Right lobe of liver (tissue), 6 donors: ENCODE measurements around the gene COL21A1. TPM values are rescaled to one million over a fixed set of nuclear protein-coding genes. Genes with fewer than 3 reads are reported as not detected.
A peak's percentile ranks its signal among the peaks of the same experiment; 100 is the strongest.

Experiments
- ATAC-seq, 4 donors: fragments of 200-7000 bp; cut with Tn5 transposase; one replicate each; pipeline ENCODE4 v1.9.1; 2020; ENCODE audit warnings: mild to moderate bottlenecking in 4 of 4, moderate library complexity in 4 of 4
- DNase-seq, 3 donors: peaks; one replicate each; pipeline ENCODE4 v3.0.0-alpha.2; 2020
- H3K27ac ChIP-seq, 3 donors: fragments of 200-600 bp; one replicate each; pipeline ENCODE4 v1.8.0; 2022
- H3K27me3 ChIP-seq, 2 donors: fragments of 200-600 bp; one replicate each; pipeline ENCODE4 v1.8.0; 2022
- H3K36me3 ChIP-seq, 4 donors: fragments of 200-600 bp; sonication (generic) in 1 of 4; one replicate each; pipeline versions ENCODE4 v1.5.1 to v1.8.0; 2017 to 2022; ENCODE audit warnings: control low read depth in 1 of 4
- H3K4me1 ChIP-seq, 4 donors: fragments of 200-600 bp; sonication (generic) in 1 of 4; one replicate each; pipeline versions ENCODE4 v1.5.1 to v1.8.0; 2017 to 2022; ENCODE audit warnings: control low read depth in 1 of 4
- H3K4me3 ChIP-seq, 3 donors: fragments of 200-600 bp; one replicate each; pipeline ENCODE4 v1.8.0; 2022
- H3K9me3 ChIP-seq, 4 donors: fragments of 200-600 bp; sonication (generic) in 1 of 4; one replicate each; pipeline versions ENCODE4 v1.5.1 to v1.8.0; 2017 to 2022; ENCODE audit warnings: control low read depth in 1 of 4
- CTCF ChIP-seq, 4 donors: fragments of 200-600 bp in 3 of 4; fragments of 450-650 bp in 1 of 4; IDR thresholded peaks; one replicate each; pipeline versions ENCODE4 v1.5.1 to v1.8.0; 2016 to 2022; ENCODE audit warnings: antibody characterized with exemption in 4 of 4, mild to moderate bottlenecking in 2 of 4
- POLR2A ChIP-seq: fragments of 450-650 bp; IDR thresholded peaks from one replicate; pipeline ENCODE4 v1.6.1; 2017; ENCODE audit warnings: antibody characterized with exemption, mild to moderate bottlenecking
- WGBS: methylation state at CpG from one replicate; pipeline ENCODE4 v1.1.6; 2018; ENCODE audit warnings: low coverage, low lambda C conversion rate; ENCODE audit not compliant: insufficient coverage; ENCODE audit errors: missing lambda C conversion rate; 5-methylcytosine and 5-hydroxymethylcytosine counted together
- intact Hi-C, 2 donors: fragments of 100-400 bp; cut with DNase I; formaldehyde crosslinking; loops; one replicate each; pipeline versions ENCODE4 v1.11.2 to v1.14.1; 2022
- total RNA-seq, 6 experiments: library from RNA; depleted of rRNA in 2 of 6; stranded (reverse); fragments of >200 nt in 2 of 6; fragmentation: NEBNext Ultra II Directional in 3 of 6; extraction: Animal tissue kit (Norgen Biotek cat#: 25700) in 3 of 6; gene quantifications; one replicate each; pipeline versions ENCODE4 v1.1.0 to v1.2.4, GENCODE V29; 2016 to 2023
- donor health status: DM: no; HTN: yes; CAD: no.
- donor health status: DM: no; HTN: no; CAD: no.
- donor health status: DM: no; HTN: no; CAD: no.
- donor health status: DM: no; HTN: yes; CAD: no.
- donor health status: DM: no; HTN: yes; CAD: no.

COL21A1 gene
- total RNA-seq, 6 experiments from 2014 or later: 0.11 to 0.73 (median 0.50) TPM

GRCh38 chr6:56247654-56248122 is 308 bp upstream of the COL21A1 start:
- Histone ChIP-seq H3K9me3 (no peaks in the 10 kb centered on the region), H3K4me1 (no peaks in the 10 kb centered on the region), H3K36me3 (no peaks in the 10 kb centered on the region), H3K27ac (no peak overlapping the region), H3K27me3 (no peaks in the 10 kb centered on the region), H3K4me3 (peak overlapping the region in 2 of 3 donors; percentile 15 to 17)
- WGBS: 18% methylated on average over 9 of the region's 12 CpGs
- no peak for DNase-seq
- TF ChIP-seq CTCF (IDR thresholded peaks at IDR 0.05) (no peak), POLR2A (no peak)
- intact Hi-C loops: no loop called here
- no peak for ATAC-seq

- intact Hi-C loops: no loop called here
- WGBS: 16% methylated on average over 5 of the region's 5 CpGs
- ATAC-seq: peak; percentile 38 to 60 (median 44)
Observed at GRCh38 chr6:56246541-56246880, 869 bp downstream of the COL21A1 start.

GRCh38 chr6:56245903-56246351 is 1.5 kb downstream of the COL21A1 start:
- Histone ChIP-seq H3K36me3 (no peaks in the 10 kb centered on the region), H3K4me3 (no peak overlapping the region), H3K4me1 (no peaks in the 10 kb centered on the region), H3K27me3 (no peaks in the 10 kb centered on the region), H3K9me3 (no peaks in the 10 kb centered on the region), H3K27ac (no peak overlapping the region)
- ATAC-seq (no peak), DNase-seq (no peak)
- intact Hi-C loops: no loop called here
- TF ChIP-seq POLR2A (no peak), CTCF (IDR thresholded peaks at IDR 0.05) (no peak)
- WGBS: 27% methylated on average over 2 of the region's 2 CpGs

More at GRCh38 chr6:56246541-56246880, 869 bp downstream of the COL21A1 start:
- no peak overlapping the region for H3K27ac ChIP-seq
- H3K9me3 ChIP-seq: no peaks in the 10 kb centered on the region
- no peaks in the 10 kb centered on the region for H3K36me3 ChIP-seq
- DNase-seq: no peak
- no peak for TF ChIP-seq CTCF (IDR thresholded peaks at IDR 0.05)
- TF ChIP-seq POLR2A: no peak
- no peaks in the 10 kb centered on the region for H3K4me1 ChIP-seq
- no peaks in the 10 kb centered on the region for H3K27me3 ChIP-seq
- no peak overlapping the region for H3K4me3 ChIP-seq

GRCh38 chr6:56244528-56245253 is 2.7 kb downstream of the COL21A1 start:
- Histone ChIP-seq H3K27me3 (no peaks in the 10 kb centered on the region), H3K9me3 (no peaks in the 10 kb centered on the region), H3K27ac (no peak overlapping the region), H3K36me3 (no peaks in the 10 kb centered on the region), H3K4me3 (no peak overlapping the region), H3K4me1 (no peaks in the 10 kb centered on the region)
- no peak for TF ChIP-seq CTCF (IDR thresholded peaks at IDR 0.05)
- TF ChIP-seq POLR2A: no peak
- intact Hi-C loops: no loop called here
- ATAC-seq (no peak), DNase-seq (no peak)
- WGBS: 76% methylated on average over 3 of the region's 3 CpGs
